HEK293T (cell line): ENCODE data around the gene PRKG1.

ENCODE experiments used
- ARNT ChIP-seq: fragments of 450-650 bp; IDR thresholded peaks from 2 replicates; pipeline ENCODE4 v1.6.1; 2017; ENCODE audit warnings: mild to moderate bottlenecking
- BHLHE40 ChIP-seq: fragments of 450-650 bp; IDR thresholded peaks from 2 replicates; pipeline ENCODE4 v1.6.1; 2016; ENCODE audit warnings: mild to moderate bottlenecking, moderate library complexity, borderline replicate concordance
- ELF4 ChIP-seq: fragments of 450-650 bp; IDR thresholded peaks from 2 replicates; pipeline ENCODE4 v1.6.1; 2017; ENCODE audit warnings: antibody characterized with exemption
- FOXA1 ChIP-seq: fragments of 450-650 bp; IDR thresholded peaks from 2 replicates; pipeline ENCODE4 v1.6.1; 2016; ENCODE audit warnings: mild to moderate bottlenecking
- FOXK2 ChIP-seq: fragments of 450-650 bp; IDR thresholded peaks from 2 replicates; pipeline ENCODE4 v1.6.1; 2016; ENCODE audit warnings: mild to moderate bottlenecking

DNA sequence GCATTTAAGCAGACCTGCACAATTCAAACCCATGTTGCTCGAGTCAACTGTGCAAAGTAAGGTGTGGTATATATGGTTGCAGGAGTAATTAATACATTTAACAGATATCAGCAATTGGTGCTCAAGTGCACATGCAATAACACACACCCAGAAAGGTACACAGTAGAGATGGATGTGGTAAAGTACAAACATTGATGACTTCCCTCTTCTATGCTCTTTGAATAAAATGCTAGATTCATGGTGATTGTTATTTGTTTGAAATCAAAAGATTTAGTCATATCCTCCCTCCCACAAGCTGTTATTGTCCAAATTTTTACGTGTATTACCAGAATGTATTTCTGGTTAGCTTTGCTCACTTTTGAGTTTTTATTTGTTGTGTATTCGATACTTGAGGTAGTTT lies 887.1 kb downstream of the PRKG1 start:
- TF ChIP-seq ARNT (no peak), FOXA1 (no peak), ELF4 (no peak), BHLHE40 (no peak), FOXK2 (no peak)
